Measurements from ENCODE around the gene FAM185A. TPM values are rescaled to one million over a fixed set of nuclear protein-coding genes. Genes with fewer than 3 reads are reported as not detected.

FAM185A gene
- total RNA-seq, 6 experiments from 2014 or later = 3.8 to 5.6 (median 4.3) TPM

DNA sequence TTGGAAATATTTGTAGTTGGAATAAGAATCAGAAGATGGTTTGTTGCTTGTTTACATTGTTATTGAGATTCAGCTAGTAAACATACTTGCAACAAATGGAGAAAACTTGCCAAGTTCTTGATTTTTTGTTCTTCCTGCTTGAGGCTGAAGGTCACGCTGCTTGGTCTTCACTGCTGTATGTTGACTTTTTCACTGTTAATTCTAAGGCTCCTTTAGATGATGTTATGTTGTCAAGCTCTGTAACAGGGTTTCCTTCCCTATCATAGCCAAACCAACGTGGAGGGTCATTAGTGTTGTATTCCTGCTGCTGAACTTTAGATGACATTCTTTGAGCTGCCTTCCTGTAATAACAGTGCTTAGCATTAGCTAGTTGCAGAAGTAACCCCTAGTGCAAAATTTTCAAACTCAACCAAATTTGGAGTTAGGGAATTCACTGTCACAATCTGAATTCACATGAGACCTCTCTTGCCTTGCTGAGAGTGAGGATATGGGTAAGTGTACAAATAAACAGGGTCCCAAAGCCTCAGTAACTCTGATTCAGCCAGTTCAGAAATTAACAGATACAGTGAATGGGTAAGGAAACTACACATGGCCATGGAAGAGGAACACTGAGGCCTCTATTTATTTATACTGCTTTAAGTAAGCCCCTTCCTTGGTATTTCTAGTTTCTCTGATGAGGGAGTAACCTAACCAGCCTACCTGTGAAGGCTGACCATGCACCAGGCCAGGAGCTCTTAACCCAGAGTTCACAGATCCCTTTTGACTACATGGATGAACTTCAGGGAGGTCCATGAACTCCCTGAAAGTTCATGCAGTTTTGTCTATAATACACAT lies 64.6 kb downstream of the FAM185A start:
- no peak for DNase-seq
- no peak overlapping the region; the same call in 1 of the 2 replicates for H3K27ac Mint-ChIP-seq
- peaks cover 33% of the 10 kb centered on the region for H3K4me1 Mint-ChIP-seq (ENCODE audit: low read depth)
- TF ChIP-seq, protein P1, sequence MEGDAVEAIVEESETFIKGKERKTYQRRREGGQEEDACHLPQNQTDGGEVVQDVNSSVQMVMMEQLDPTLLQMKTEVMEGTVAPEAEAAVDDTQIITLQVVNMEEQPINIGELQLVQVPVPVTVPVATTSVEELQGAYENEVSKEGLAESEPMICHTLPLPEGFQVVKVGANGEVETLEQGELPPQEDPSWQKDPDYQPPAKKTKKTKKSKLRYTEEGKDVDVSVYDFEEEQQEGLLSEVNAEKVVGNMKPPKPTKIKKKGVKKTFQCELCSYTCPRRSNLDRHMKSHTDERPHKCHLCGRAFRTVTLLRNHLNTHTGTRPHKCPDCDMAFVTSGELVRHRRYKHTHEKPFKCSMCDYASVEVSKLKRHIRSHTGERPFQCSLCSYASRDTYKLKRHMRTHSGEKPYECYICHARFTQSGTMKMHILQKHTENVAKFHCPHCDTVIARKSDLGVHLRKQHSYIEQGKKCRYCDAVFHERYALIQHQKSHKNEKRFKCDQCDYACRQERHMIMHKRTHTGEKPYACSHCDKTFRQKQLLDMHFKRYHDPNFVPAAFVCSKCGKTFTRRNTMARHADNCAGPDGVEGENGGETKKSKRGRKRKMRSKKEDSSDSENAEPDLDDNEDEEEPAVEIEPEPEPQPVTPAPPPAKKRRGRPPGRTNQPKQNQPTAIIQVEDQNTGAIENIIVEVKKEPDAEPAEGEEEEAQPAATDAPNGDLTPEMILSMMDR (IDR thresholded peaks at IDR 0.05) = no peak
- H3K36me3 Mint-ChIP-seq (ENCODE audit: low read depth) = peaks cover 4% of the 10 kb centered on the region; the same call in 1 of the 2 replicates
- no peaks in the 10 kb centered on the region; the same call in 1 of the 2 replicates for H3K27me3 Mint-ChIP-seq (ENCODE audit: insufficient read depth)
- no peak overlapping the region for H3K4me3 Mint-ChIP-seq
- no peaks in the 10 kb centered on the region for H3K9me3 Mint-ChIP-seq

DNA sequence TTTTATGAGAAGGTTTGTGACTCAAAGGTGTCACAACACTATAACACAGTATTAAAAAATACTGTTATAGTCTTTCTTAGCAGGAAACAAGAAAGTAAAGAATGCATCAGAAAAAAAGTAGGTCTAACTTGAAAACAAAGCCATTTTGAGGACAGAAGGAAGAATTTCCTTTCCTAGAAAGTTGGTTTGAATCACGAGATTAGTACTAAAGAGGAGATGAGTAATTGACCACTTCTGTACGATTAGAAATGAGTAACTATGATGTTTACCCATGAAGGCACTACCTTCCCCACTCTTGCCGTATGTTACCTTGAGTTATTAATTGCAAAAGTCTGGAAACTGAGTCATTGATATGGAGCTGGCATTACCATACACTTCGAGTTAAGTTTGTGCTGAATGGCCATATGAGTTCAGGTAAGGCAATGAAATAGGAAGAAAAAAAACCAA lies 65.2 kb downstream of the FAM185A start:
- H3K27me3 Mint-ChIP-seq (ENCODE audit: insufficient read depth) = no peaks in the 10 kb centered on the region; the same call in 1 of the 2 replicates
- H3K9me3 Mint-ChIP-seq = no peaks in the 10 kb centered on the region
- H3K4me3 Mint-ChIP-seq = peak overlapping the region; percentile 35; the same call in 1 of the 2 replicates
- H3K4me1 Mint-ChIP-seq (ENCODE audit: low read depth) = peaks cover 33% of the 10 kb centered on the region
- H3K36me3 Mint-ChIP-seq (ENCODE audit: low read depth) = no peaks in the 10 kb centered on the region; the same call in 1 of the 2 replicates
- TF ChIP-seq, protein P1 (IDR thresholded peaks at IDR 0.05) = no peak
- no peak overlapping the region; the same call in 1 of the 2 replicates for H3K27ac Mint-ChIP-seq
- DNase-seq = peak; percentile 55

DNA sequence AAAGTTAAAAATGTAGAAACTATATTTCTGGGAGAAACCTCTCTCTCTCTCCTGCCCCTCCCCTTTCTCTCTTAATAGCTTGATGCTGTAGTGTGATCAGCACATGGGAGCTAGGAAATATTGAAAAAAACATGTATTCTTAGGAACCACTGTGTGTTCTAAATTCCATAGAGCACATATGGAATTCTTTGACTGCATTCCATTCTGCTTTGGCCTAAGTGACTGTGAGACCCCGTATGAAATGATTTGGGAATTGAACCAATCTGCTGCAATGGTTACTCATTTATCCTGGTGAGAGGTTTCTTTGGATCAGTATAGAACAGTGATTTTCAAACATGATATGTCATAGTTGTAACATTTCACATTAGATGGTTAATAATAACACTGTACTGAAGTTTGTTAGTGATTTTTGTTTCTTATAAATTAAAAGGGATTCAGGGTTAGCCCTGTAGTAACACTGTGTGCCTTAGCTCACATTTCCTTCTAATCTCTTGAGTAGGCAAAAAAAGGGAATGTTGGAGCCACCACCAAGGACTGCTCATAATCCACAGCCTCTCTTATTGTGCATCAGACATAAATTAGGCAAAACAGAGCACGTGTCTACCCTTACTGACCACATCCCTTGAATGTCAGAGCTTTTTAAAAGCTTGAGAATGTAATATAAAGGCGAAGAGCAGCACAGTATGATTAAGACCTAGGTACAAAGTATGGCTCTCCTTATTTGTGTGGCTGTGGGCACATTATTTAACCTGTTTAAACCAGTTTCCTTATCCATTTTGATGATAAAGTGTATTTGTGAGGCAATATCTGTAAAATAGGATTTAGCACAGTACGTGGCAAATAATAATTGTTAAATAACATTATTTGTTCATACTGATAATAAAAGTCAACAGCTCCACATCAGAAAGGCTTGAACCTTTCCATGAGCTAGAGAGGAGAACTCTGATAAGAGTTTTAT lies 69.1 kb downstream of the FAM185A start:
- Mint-ChIP-seq H3K4me3 (no peak overlapping the region), H3K9me3 (no peaks in the 10 kb centered on the region), H3K36me3 (ENCODE audit: low read depth) (peaks cover 4% of the 10 kb centered on the region; the same call in 1 of the 2 replicates), H3K27ac (no peak overlapping the region), H3K27me3 (ENCODE audit: insufficient read depth) (no peaks in the 10 kb centered on the region; the same call in 1 of the 2 replicates), H3K4me1 (ENCODE audit: low read depth) (peaks cover 23% of the 10 kb centered on the region)
- TF ChIP-seq, protein P1 (IDR thresholded peaks at IDR 0.05) = no peak
- no peak for DNase-seq

DNA sequence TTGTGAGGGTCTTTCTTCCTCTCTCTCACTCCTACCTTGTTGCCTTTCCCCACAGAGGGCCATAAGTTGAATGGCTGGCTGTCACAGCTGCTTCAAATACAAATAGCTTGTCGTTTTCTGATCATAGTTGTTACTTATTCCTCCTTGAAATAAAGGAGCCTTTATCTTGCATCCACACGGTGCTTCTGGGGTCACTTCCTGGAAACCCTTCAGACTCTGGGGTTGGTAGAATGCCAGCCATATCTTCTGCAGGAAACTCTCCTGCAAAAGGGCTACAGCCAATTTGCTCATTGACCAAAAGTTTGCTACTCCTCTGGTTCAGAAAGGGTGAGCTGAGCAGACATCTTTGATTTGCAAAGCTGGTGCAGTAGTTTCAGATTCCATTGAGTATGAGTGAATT lies 70.4 kb downstream of the FAM185A start:
- Mint-ChIP-seq H3K4me1 (ENCODE audit: low read depth) (peaks cover 22% of the 10 kb centered on the region), H3K4me3 (no peak overlapping the region), H3K9me3 (no peaks in the 10 kb centered on the region), H3K36me3 (ENCODE audit: low read depth) (peaks cover 4% of the 10 kb centered on the region; the same call in 1 of the 2 replicates), H3K27me3 (ENCODE audit: insufficient read depth) (no peaks in the 10 kb centered on the region; the same call in 1 of the 2 replicates), H3K27ac (no peak overlapping the region)
- TF ChIP-seq, protein P1 (IDR thresholded peaks at IDR 0.05) = no peak
- DNase-seq = no peak

DNA sequence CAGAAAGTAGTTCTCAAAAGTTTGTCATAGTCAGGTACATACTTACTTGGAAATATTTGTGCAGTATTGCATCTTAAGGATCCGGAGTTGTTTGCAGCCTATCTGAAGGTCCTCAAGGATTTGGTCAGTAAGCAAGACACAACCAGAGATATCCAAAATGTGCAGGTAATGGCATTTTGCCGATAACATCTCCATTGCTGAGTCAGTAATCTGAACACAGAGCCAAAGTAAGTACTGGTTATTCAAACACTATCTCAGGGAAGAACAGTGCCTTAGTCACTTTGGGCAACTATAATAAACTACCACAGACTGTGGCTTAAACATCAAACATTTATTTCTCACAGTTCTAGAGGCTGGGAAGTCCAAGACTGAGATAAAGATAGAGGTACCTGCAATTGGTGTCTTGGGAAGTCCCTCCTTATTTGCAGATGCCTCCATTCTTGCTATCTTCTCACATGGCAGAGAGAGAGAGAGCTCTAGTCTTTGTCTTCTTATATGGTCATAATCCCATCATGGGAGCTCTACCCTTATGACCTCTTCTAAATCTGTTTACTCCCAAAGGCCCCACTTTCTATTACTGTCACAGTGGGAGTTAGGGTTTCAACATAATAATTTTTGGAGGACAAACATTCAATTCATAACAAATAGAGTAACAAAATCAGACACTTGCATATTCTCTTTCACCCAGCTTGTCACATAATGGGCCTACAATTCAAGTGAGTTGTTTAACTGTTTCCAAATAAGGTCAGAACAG lies 73.4 kb downstream of the FAM185A start:
- no peak overlapping the region for H3K27ac Mint-ChIP-seq
- no peak overlapping the region for H3K4me3 Mint-ChIP-seq
- H3K36me3 Mint-ChIP-seq (ENCODE audit: low read depth) = peaks cover 6% of the 10 kb centered on the region
- H3K4me1 Mint-ChIP-seq (ENCODE audit: low read depth) = peaks cover 12% of the 10 kb centered on the region
- DNase-seq = no peak
- no peaks in the 10 kb centered on the region for H3K27me3 Mint-ChIP-seq (ENCODE audit: insufficient read depth)
- H3K9me3 Mint-ChIP-seq = no peaks in the 10 kb centered on the region
- TF ChIP-seq, protein P1 (IDR thresholded peaks at IDR 0.05) = no peak

Measured in HFFc6 (cell line).